Mesenchymal stem cell (in vitro differentiated cells and primary cell): ENCODE results near the gene GPRC5C.
"Not testable (repeated sequence)": the region's sequence is repeated elsewhere in the genome, so short reads cannot be mapped to it uniquely, and the experiment has no call there.

ENCODE experiments used
- DNase-seq: peaks from one replicate; pipeline ENCODE4 v3.0.0-alpha.2; 2013
- H2AFZ ChIP-seq: one replicate; pipeline ENCODE4 v1.6.1; 2013; ENCODE audit warnings: low read depth, mild to moderate bottlenecking, control low read depth, inconsistent platforms, low read length, moderate library complexity
- H2AK5ac ChIP-seq: 2 replicates; pipeline ENCODE4 v1.6.1; 2013; ENCODE audit warnings: low read length, moderate library complexity, mild to moderate bottlenecking, inconsistent platforms; ENCODE audit not compliant: severe bottlenecking
- H2BK120ac ChIP-seq: one replicate; pipeline ENCODE4 v1.6.1; 2013; ENCODE audit warnings: low read depth, mild to moderate bottlenecking, inconsistent platforms, low read length, moderate library complexity
- H2BK12ac ChIP-seq, 2 experiments: one replicate each; pipeline ENCODE4 v1.6.1; 2013; ENCODE audit warnings: inconsistent platforms in 2 of 2, low read length in 2 of 2, mild to moderate bottlenecking in 2 of 2, moderate library complexity in 2 of 2, control low read depth in 1 of 2
- H2BK15ac ChIP-seq: one replicate; pipeline ENCODE4 v1.6.1; 2013; ENCODE audit warnings: mild to moderate bottlenecking, low read depth, inconsistent platforms; ENCODE audit not compliant: poor library complexity, severe bottlenecking
- H2BK5ac ChIP-seq: 2 replicates; pipeline ENCODE4 v1.6.1; 2013; ENCODE audit warnings: low read depth, mild to moderate bottlenecking, low read length, control low read depth, inconsistent platforms; ENCODE audit not compliant: poor library complexity, severe bottlenecking
- H3K14ac ChIP-seq, 2 experiments: one replicate each; pipeline ENCODE4 v1.6.1; 2013; ENCODE audit warnings: inconsistent platforms in 2 of 2, low read length in 2 of 2, control low read depth in 1 of 2, mild to moderate bottlenecking in 1 of 2, moderate library complexity in 1 of 2
- H3K18ac ChIP-seq, 2 experiments: one replicate each; pipeline ENCODE4 v1.6.1; 2013; ENCODE audit warnings: inconsistent platforms in 2 of 2, low read length in 2 of 2, control low read depth in 1 of 2, low read depth in 1 of 2, mild to moderate bottlenecking in 1 of 2
- H3K23ac ChIP-seq, 2 experiments: one replicate each; pipeline ENCODE4 v1.6.1; 2013; ENCODE audit warnings: inconsistent platforms in 2 of 2, low read length in 2 of 2, mild to moderate bottlenecking in 2 of 2, moderate library complexity in 2 of 2, control low read depth in 1 of 2
- H3K27ac ChIP-seq: 2 replicates; pipeline ENCODE4 v1.5.1; 2013; ENCODE audit warnings: mild to moderate bottlenecking, moderate library complexity, low read length, control low read depth, inconsistent platforms; ENCODE audit not compliant: poor library complexity, severe bottlenecking
- H3K27me3 ChIP-seq, 2 experiments: 2 replicates each; pipeline versions ENCODE4 v1.6.1 to v1.7.0; 2013; ENCODE audit warnings: low read length in 2 of 2, mild to moderate bottlenecking in 2 of 2, moderate library complexity in 2 of 2, control low read depth in 1 of 2, inconsistent platforms in 1 of 2; ENCODE audit not compliant: control insufficient read depth in 1 of 2, insufficient read depth in 1 of 2
- H3K36me3 ChIP-seq, 2 experiments: 2 replicates each; pipeline versions ENCODE4 v1.6.1 to v1.7.0; 2013; ENCODE audit warnings: low read length in 2 of 2, control low read depth in 1 of 2, inconsistent platforms in 1 of 2, low read depth in 1 of 2, mild to moderate bottlenecking in 1 of 2; ENCODE audit not compliant: insufficient read depth in 2 of 2, control insufficient read depth in 1 of 2
- H3K4ac ChIP-seq, 2 experiments: one replicate each; pipeline ENCODE4 v1.6.1; 2013; ENCODE audit warnings: inconsistent platforms in 2 of 2, low read length in 2 of 2, mild to moderate bottlenecking in 2 of 2, moderate library complexity in 2 of 2, control low read depth in 1 of 2, low read depth in 1 of 2
- H3K4me1 ChIP-seq: 2 replicates; pipeline ENCODE4 v1.6.1; 2013; ENCODE audit warnings: low read depth, low read length, control low read depth; ENCODE audit not compliant: control insufficient read depth, insufficient read depth
- H3K4me2 ChIP-seq: 2 replicates; pipeline ENCODE4 v1.6.1; 2013; ENCODE audit warnings: low read length, mild to moderate bottlenecking, inconsistent platforms; ENCODE audit not compliant: poor library complexity, severe bottlenecking
- H3K4me3 ChIP-seq, 2 experiments: 2 replicates each; pipeline versions ENCODE4 v1.5.1 to v1.7.0; 2013; ENCODE audit warnings: low read length in 2 of 2, mild to moderate bottlenecking in 2 of 2, control low read depth in 1 of 2, low read depth in 1 of 2; ENCODE audit not compliant: insufficient read depth in 1 of 2
- H3K79me1 ChIP-seq: replicated peaks from 2 replicates; pipeline ENCODE4 v1.6.1; 2013; ENCODE audit warnings: mild to moderate bottlenecking, control low read depth, low read length, inconsistent platforms; ENCODE audit not compliant: poor library complexity, severe bottlenecking
- H3K9ac ChIP-seq: 2 replicates; pipeline ENCODE4 v1.7.0; 2013; ENCODE audit warnings: mild to moderate bottlenecking, low read length, moderate library complexity
- H3K9me3 ChIP-seq: 2 replicates; pipeline ENCODE4 v1.7.0; 2013; ENCODE audit warnings: mild to moderate bottlenecking, low read length; ENCODE audit not compliant: control insufficient read depth
- H4K8ac ChIP-seq: one replicate; pipeline ENCODE4 v1.6.1; 2013; ENCODE audit warnings: inconsistent platforms, mild to moderate bottlenecking, low read length, moderate library complexity
- H4K91ac ChIP-seq: one replicate; pipeline ENCODE4 v1.6.1; 2013; ENCODE audit warnings: mild to moderate bottlenecking, low read length, inconsistent platforms
- WGBS: methylation state at CpG from one replicate; pipeline ENCODE4 v1.1.7; 2013; ENCODE audit warnings: mixed read lengths; 5-methylcytosine and 5-hydroxymethylcytosine counted together

The GPRC5C gene

GRCh38 chr17:74488276-74488675 lies 56.4 kb downstream of the GPRC5C start:
- not testable (repeated sequence) for H2BK12ac ChIP-seq, H3K18ac ChIP-seq, H2BK15ac ChIP-seq, H3K4me1 ChIP-seq, H4K8ac ChIP-seq, H3K23ac ChIP-seq, H2BK5ac ChIP-seq, H3K4me3 ChIP-seq, H2AK5ac ChIP-seq, H3K9ac ChIP-seq, H4K91ac ChIP-seq, DNase-seq, H3K9me3 ChIP-seq, H3K4me2 ChIP-seq, H2BK120ac ChIP-seq, H3K4ac ChIP-seq, H2AFZ ChIP-seq, H3K79me1 ChIP-seq, H3K36me3 ChIP-seq, H3K14ac ChIP-seq, H3K27ac ChIP-seq
- WGBS = 71% methylated on average over 4 of the region's 4 CpGs
- H3K27me3 ChIP-seq = peaks cover 0 to 39% of the 10 kb centered on the region in 2 experiments

- WGBS = 88% methylated on average over 9 of the region's 9 CpGs
- no peak overlapping the region for H2BK15ac ChIP-seq
- no peak overlapping the region for H2BK12ac ChIP-seq
- H3K27ac ChIP-seq = no peak overlapping the region
- no peaks in the 10 kb centered on the region for H3K36me3 ChIP-seq
- no peak overlapping the region for H4K91ac ChIP-seq
- H2BK120ac ChIP-seq = no peak overlapping the region
- no peak overlapping the region for H2AK5ac ChIP-seq
- no peak overlapping the region for H3K4me3 ChIP-seq
- H3K14ac ChIP-seq = no peak overlapping the region
- H3K79me1 ChIP-seq = no peaks in the 10 kb centered on the region
- H3K9ac ChIP-seq = no peak overlapping the region
- no peak overlapping the region for H3K4ac ChIP-seq
- H3K18ac ChIP-seq = no peak overlapping the region
- no peaks in the 10 kb centered on the region for H3K9me3 ChIP-seq
- no peaks in the 10 kb centered on the region for H3K4me1 ChIP-seq
- no peak overlapping the region for H2BK5ac ChIP-seq
- peaks cover 4 to 23% of the 10 kb centered on the region in 2 experiments for H3K27me3 ChIP-seq
- H4K8ac ChIP-seq = no peak overlapping the region
- no peak overlapping the region for H3K4me2 ChIP-seq
- no peak for DNase-seq
- H3K23ac ChIP-seq = no peak overlapping the region
- H2AFZ ChIP-seq = no peak overlapping the region
These were observed 58.8 kb downstream of the GPRC5C start for GRCh38 chr17:74490716-74491115.

DNA sequence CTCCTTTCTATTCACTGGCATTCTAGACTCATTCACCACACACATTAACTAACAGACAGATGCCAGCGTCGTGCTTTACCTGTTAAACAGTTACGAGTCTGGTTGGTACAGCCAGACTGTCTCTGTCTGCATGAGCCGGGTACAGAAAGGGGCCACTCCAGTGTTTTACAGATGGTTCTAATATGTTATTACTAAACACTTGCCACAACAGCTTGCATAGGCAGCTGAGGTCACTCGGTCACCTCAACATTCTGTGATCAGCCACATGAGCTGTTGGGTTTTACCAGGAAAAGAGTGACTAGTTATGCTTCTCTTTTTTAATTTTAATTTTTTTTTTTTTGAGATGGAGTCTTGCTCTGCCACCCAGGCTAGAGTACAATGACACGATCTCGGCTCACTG lies 59.7 kb downstream of the GPRC5C start:
- no peak overlapping the region for H2BK15ac ChIP-seq
- no peak overlapping the region for H2BK5ac ChIP-seq
- H3K4me2 ChIP-seq = no peak overlapping the region
- H3K14ac ChIP-seq = no peak overlapping the region
- DNase-seq = no peak
- H3K9me3 ChIP-seq = no peaks in the 10 kb centered on the region
- no peak overlapping the region for H3K27ac ChIP-seq
- no peak overlapping the region for H3K9ac ChIP-seq
- no peak overlapping the region for H2AK5ac ChIP-seq
- no peak overlapping the region for H3K4ac ChIP-seq
- 95% methylated on average over 7 of the region's 7 CpGs for WGBS
- H4K91ac ChIP-seq = no peak overlapping the region
- peaks cover 4 to 19% of the 10 kb centered on the region in 2 experiments for H3K27me3 ChIP-seq
- H3K4me1 ChIP-seq = no peaks in the 10 kb centered on the region
- H3K18ac ChIP-seq = no peak overlapping the region
- no peaks in the 10 kb centered on the region for H3K36me3 ChIP-seq
- H3K23ac ChIP-seq = no peak overlapping the region
- H3K79me1 ChIP-seq = no peaks in the 10 kb centered on the region
- no peak overlapping the region for H2BK120ac ChIP-seq
- no peak overlapping the region for H2BK12ac ChIP-seq
- H2AFZ ChIP-seq = no peak overlapping the region
- H4K8ac ChIP-seq = no peak overlapping the region
- no peak overlapping the region for H3K4me3 ChIP-seq

DNA sequence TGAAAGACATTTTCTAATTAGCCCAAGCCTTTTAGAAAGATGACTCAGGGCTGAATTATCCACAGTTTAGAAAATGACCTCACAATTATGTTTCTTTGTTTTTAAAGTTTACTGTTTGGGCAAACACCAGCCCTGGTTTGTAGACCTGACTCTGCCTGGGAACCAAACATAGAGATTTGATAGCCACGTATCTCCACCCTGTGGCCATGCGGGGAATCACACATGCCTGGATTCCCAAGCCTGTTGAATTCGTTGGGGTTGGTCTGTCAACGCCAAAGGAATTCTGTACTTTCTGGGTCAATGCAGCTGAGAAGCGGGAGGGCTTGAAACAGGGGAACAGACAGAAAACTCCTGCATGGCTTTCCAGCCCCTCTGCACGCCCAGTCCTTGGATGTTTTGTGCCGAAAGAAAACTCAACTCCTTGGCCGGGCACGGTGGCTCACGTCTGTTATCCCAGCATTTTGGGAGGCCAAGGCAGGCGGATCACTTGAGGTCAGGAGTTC lies 61.5 kb downstream of the GPRC5C start:
- 44% methylated on average over 10 of the region's 11 CpGs for WGBS
- no peak overlapping the region for H2AFZ ChIP-seq
- no peaks in the 10 kb centered on the region for H3K9me3 ChIP-seq
- H3K4me1 ChIP-seq = no peaks in the 10 kb centered on the region
- DNase-seq = peak; percentile 50
- H3K27ac ChIP-seq = no peak overlapping the region
- H3K27me3 ChIP-seq = peaks cover 4 to 17% of the 10 kb centered on the region in 2 experiments
- no peak overlapping the region for H4K8ac ChIP-seq
- H3K23ac ChIP-seq = no peak overlapping the region
- no peak overlapping the region for H3K14ac ChIP-seq
- no peak overlapping the region for H2BK5ac ChIP-seq
- H2BK12ac ChIP-seq = no peak overlapping the region
- no peak overlapping the region for H3K4ac ChIP-seq
- H3K36me3 ChIP-seq = no peaks in the 10 kb centered on the region
- H3K4me2 ChIP-seq = no peak overlapping the region
- H3K4me3 ChIP-seq = no peak overlapping the region
- H3K9ac ChIP-seq = no peak overlapping the region
- no peak overlapping the region for H2BK120ac ChIP-seq
- no peak overlapping the region for H2BK15ac ChIP-seq
- no peak overlapping the region for H4K91ac ChIP-seq
- no peak overlapping the region for H3K18ac ChIP-seq
- no peaks in the 10 kb centered on the region for H3K79me1 ChIP-seq
- no peak overlapping the region for H2AK5ac ChIP-seq
